Measurements from ENCODE around the gene TTLL9.
"Not testable (repeated sequence)": the region's sequence is repeated elsewhere in the genome, so short reads cannot be mapped to it uniquely, and the experiment has no call there.

Gene TTLL9, protein sequence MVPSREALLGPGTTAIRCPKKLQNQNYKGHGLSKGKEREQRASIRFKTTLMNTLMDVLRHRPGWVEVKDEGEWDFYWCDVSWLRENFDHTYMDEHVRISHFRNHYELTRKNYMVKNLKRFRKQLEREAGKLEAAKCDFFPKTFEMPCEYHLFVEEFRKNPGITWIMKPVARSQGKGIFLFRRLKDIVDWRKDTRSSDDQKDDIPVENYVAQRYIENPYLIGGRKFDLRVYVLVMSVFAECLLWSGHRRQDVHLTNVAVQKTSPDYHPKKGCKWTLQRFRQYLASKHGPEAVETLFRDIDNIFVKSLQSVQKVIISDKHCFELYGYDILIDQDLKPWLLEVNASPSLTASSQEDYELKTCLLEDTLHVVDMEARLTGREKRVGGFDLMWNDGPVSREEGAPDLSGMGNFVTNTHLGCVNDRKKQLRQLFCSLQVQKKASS

DNA sequence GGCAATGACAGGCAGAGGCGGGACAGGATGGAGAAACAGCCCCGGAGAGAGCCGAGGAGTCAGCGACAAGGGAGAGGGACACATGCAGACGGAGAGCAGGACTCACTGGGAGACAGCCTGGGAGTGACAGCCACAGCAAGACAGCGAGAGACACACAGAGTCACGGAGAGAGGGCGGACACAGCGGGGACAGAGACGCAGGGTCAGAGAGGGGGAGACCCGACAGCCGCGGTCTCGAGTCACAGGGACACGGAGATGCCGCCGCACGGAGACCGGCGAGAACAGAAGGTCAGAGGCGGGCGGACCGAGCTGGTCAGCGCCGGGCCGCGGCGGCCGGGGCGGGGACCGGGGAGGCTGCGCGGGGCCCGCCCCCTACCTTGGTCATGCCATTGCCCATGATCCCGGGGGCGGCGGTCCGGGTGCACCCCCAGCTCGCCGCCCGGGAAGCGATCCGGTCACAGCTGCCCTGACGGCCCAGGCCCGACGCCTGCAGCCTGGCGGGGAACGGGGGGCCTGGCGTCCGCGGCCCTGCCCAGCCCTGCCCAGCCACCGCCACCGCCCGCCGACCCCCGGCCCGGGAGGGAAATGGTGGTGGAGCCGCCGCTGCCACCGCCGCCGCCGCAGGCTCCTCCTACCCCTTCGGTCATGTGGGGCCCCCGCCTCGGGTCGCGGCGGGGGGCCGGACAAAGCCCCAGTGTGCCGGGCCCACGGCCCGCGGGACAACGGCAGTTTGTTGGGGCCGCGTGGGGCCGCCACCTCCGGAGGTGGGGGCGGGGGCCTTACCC lies at the start of gene TTLL9, which contains the start of gene DUSP15:
TSS of gene TTLL9 (plus strand) at position 693 of the 784 bp plus-strand sequence. CDS start 493 bp downstream, outside the sequence.
TSS of gene DUSP15 (minus strand) at position 586 of the 784 bp plus-strand sequence. CDS start at position 396, 190 bp downstream.
- in situ Hi-C loops (cut with HindIII; ENCODE audit: low sequenced_read_pairs) = no loop called here

DNA sequence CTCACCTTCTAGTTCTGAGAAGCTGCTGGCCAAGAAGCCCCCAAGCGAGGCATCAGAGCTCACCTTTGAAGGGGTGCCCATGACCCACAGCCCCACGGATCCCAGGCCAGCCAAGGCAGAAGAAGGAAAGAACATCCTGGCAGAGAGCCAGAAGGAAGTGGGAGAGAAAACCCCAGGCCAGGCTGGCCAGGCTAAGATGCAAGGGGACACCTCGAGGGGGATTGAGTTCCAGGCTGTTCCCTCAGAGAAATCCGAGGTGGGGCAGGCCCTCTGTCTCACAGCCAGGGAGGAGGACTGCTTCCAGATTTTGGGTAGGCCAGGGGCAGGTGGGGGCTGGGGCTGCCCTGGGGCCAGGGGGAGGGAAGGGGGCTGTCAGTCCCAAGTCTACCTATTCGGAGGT lies 49.0 kb upstream of the TTLL9 start:
- in situ Hi-C loops (cut with HindIII; ENCODE audit: low sequenced_read_pairs) = no loop called here

DNA sequence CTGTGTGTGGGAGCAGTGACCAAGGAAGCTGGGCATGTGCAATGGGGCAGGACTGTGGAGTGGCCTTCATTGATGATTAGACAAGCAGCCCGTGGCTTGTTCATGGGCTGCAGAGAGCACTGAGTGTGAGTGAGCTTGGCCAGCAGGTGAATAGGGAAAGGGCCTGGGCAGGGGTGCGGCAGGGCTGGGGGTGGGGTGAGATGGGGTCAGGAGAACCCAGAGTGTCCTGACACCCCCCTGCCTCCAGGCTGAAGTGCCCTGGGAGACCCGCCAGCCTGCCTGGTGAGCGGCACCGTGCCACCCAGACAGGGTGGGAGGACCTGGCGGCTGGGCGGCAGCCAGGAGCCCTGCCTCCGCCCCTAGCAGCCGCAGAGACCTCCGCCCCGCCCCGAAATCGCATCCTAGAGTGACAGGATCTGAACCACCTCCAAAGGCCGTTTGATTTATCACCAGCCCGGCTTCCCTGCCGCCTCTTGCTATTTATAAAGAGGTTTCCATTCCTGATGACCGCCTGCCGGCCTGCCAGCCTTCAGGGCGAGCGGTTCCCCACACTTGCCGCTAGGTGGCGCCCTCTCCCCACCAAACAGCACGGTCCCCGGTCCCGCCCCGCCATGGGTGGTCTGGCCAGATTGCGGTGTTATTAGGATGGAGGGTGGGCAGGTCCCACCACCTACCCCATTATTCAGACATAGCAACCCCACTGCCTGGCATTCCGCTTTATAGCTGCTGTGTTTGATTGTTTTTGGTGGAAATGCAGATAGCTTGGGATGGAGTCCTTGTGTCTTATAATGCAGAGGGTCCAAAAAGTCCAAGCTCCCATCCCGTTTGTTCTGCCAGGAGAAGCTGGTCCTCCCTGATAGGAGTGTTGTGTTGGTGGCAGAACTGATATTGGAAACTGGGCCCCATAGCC lies 47.8 kb upstream of the TTLL9 start:
- in situ Hi-C loops (cut with HindIII; ENCODE audit: low sequenced_read_pairs) = no loop called here

DNA sequence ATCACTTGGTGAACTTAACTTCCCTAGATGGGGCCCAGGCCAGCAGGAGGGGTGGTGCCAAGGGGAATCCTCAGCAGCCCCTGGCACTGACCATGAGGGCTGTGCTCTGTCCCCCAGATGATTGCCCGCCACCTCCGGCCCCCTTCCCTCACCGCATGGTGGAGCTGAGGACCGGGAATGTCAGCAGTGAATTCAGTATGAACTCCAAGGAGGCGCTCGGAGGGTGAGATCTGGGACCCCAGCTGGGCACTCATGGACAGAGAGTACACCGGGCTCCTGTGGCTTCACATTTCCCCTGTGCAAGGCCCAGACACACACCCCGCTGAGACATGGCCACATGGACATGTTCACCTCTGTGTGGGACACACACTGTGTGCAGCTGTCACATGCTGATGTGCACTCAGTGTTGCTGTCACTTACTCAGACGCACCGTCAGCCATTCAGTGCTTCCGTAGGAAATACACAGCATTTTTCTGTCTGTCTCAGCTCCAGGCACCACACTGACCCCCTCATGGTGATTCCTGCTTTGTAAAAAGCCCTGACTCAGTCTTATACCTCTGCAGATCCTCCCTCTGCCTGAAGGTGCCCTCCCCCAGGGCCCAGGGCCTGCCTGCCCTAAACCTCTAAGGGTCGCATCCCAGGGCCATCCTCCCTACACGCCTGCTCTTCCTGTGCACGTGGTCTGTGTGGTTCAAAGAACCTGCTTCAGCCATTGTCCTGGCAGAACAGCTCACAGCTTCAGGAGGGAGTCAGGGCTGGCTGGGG lies 46.9 kb upstream of the TTLL9 start:
- in situ Hi-C loops (cut with HindIII; ENCODE audit: low sequenced_read_pairs) = no loop called here

DNA sequence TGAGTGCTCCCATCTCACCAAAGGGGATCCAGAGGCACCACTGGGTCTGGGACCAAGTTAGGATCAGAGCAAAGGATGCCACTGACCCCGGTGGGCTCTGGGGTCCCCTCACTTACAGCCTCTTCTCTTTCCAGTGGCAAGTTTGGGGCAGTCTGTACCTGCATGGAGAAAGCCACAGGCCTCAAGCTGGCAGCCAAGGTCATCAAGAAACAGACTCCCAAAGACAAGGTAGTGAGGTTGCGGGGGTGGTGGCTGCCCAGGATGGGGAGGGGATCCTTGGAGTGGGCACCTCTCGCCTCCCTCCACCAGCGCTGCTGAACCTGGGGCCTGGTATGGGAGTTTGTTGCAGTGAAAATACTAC lies 46.3 kb upstream of the TTLL9 start:
- in situ Hi-C loops (cut with HindIII; ENCODE audit: low sequenced_read_pairs) = no loop called here

DNA sequence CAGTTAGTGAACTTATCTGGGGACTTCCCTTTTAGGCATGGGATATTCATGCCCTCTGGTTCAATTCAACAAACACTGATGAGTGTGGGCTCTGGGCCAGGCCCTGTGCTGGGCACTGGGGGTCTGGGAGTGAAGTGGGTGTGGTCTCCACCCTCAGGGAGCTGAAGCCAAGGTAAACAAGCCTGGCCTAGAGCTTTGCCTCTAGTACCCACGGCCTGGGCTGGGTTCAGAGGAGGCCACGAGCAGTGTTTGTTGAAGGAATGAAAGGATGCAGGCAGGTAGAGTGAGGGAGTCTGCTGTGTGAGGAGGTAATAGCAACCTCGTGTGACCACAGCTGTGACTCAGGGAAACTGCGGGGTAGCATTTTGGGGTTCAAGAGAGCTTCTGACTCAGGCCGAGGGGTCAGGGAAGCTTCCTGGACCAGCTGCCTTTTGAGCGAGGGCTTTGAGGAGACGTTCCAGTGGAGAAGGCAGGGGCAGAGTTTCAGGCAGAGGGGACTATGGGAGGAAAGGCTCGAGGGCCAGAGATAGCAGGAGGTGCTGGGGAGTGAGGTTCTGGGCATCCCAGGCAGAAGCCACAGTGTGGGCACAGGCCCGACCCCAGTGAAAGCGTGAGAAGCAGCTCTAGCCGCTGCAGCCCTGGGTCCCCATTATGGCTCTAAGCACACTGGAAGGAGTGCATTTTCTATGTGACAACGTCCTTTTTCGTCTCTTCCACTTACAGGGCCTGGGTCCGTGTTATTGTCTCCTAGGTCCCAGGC lies 45.7 kb upstream of the TTLL9 start:
- in situ Hi-C loops (cut with HindIII; ENCODE audit: low sequenced_read_pairs) = no loop called here

DNA sequence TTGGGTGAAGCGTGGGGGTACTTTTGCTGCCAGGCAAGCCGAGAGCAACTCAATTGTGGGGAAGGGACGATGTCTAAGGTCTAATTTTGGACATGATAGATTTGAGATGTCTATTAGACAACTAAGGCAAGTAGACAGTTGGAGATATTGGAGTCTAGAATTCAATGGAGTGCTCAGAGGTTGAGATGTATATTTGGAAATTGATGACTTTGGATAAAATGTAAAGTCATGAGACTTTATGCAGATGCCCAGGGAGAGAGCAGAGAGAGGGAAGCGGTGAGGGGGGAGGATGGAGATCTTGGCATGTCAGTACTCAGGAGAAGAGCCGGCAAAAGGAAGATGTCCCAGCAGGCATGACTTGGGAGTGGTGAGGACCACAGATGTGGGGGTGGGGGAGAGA lies 44.4 kb upstream of the TTLL9 start:
- in situ Hi-C loops (cut with HindIII; ENCODE audit: low sequenced_read_pairs) = no loop called here

DNA sequence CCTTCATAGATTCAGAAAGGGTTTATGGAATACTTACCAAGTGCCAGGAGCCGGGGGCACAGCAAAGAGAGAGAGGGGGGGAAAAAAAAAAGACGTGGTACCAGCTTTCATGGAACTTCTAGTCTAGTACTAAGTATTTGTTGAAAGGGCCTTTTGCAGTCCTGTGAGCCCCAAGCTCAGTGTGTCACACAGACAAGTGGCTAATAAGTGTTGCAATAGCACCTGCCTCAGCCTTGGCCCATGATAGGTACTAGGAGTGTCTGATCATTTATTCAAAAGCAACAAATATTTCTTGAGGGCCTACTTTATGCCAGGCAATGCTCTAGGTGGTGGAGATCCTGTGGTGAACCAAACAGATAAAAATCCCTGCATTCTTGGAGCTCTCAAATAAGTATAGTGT lies 43.4 kb upstream of the TTLL9 start:
- in situ Hi-C loops (cut with HindIII; ENCODE audit: low sequenced_read_pairs) = no loop called here

DNA sequence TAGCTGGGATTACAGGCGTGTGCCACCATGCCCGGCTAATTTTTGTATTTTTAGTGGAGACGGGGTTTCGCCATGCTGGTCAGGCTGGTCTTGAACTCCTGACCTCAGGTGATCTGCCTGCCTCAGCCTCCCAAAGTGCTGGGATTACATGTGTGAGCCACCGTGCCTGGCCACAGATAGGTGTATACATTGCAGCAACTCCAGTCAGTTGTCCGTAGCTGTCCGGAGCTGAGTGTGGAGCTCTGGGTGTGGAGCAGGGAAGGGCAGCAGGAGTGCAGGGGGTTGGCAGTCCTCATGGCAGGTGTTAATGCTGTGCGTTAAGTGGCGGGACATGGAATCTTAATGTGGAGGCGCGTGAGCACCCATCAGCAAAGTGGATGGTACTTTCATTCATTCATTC lies 42.4 kb upstream of the TTLL9 start:
- in situ Hi-C loops (cut with HindIII; ENCODE audit: low sequenced_read_pairs) = not testable (repeated sequence)

DNA sequence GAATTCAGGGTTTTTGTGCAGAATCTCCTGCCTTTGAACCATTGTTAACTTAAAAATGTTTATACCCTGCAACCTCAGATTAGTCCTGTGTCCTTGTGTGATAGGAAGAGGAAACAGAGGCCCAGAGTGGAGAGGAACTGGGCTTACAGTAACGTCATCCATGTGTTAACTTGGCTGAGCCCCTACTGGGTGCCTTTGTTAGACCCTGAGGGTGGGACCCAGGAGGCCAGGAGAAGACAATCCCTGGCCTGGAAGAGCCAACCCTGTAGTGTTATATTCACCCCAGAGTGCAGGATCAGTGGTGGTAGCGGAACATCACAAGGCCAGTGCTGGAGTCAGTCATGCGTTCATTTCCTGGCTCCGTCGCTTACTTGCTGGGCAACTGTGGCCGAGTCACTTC lies 40.7 kb upstream of the TTLL9 start:
- in situ Hi-C loops (cut with HindIII; ENCODE audit: low sequenced_read_pairs) = loop anchor here (10.0 kb wide), 1 partner anchor 115 kb away; no protein-coding TSS in a partner anchor

DNA sequence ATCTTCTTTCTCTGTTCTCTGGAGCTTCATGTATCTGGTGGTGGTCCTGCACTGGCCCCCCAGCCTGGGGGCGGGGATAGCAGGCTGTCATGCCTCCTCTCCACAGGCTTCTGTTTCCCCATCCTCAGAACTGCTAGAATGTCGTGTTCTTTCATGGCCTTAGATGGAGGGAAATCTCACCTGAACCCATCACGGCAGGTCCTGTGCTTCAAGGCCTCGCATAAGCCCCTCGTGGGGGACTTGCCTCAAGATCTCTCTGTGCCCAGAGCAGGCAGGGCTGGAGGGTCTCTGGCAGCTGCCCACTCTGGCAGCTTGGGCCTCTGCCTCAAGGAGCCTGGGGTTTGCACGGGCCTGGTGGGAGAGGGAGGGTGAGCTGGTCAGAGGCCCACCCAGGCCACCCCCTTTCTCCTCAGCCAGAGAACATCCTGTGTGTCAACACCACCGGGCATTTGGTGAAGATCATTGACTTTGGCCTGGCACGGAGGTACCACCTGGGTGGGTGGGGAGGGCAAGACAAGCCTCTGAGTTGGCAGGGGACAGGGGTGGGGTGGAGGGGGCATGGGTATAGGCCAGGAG lies 39.9 kb upstream of the TTLL9 start:
- in situ Hi-C loops (cut with HindIII; ENCODE audit: low sequenced_read_pairs) = loop anchor here (10.0 kb wide), 1 partner anchor 114 kb away; no protein-coding TSS in a partner anchor

DNA sequence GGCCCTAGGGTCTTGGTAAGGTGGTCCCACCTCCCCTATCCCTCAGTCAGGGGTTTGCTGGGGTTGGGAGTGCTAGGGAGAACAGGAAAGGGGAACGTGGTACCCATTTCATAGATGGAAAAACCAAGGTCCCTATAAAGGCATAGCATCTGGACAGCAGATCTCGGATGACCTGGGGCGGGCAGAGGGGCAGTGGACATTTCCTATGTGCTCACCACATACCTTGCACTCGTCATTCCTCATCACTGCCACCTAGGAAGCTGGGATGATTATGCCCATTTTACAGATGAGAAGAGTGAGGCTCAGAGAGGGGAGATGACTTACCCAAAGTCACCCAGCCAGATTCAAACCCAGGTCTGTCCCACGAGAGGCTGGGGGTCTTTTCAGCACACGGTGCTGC lies 39.2 kb upstream of the TTLL9 start:
- in situ Hi-C loops (cut with HindIII; ENCODE audit: low sequenced_read_pairs) = loop anchor here (10.0 kb wide), 1 partner anchor 114 kb away; no protein-coding TSS in a partner anchor

DNA sequence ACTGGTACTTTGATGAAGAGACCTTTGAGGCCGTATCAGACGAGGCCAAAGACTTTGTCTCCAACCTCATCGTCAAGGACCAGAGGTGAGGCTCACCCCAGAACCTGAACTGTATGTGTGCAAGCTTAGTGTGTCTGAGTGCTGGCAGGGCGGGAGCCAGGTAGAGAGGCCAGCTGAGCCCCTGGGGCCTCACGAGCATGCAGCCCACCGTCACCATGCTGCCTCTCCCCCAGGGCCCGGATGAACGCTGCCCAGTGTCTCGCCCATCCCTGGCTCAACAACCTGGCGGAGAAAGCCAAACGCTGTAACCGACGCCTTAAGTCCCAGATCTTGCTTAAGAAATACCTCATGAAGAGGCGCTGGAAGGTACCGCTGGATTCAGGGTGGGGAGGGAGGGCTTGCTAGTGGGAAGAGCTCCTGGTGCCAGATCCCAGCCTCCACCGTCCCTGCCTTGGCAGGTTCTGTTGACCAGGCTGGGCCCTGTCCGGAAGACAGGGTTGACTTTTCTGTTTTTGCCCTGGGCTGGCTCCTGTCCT lies 38.6 kb upstream of the TTLL9 start:
- in situ Hi-C loops (cut with HindIII; ENCODE audit: low sequenced_read_pairs) = loop anchor here (10.0 kb wide), 1 partner anchor 113 kb away; no protein-coding TSS in a partner anchor

DNA sequence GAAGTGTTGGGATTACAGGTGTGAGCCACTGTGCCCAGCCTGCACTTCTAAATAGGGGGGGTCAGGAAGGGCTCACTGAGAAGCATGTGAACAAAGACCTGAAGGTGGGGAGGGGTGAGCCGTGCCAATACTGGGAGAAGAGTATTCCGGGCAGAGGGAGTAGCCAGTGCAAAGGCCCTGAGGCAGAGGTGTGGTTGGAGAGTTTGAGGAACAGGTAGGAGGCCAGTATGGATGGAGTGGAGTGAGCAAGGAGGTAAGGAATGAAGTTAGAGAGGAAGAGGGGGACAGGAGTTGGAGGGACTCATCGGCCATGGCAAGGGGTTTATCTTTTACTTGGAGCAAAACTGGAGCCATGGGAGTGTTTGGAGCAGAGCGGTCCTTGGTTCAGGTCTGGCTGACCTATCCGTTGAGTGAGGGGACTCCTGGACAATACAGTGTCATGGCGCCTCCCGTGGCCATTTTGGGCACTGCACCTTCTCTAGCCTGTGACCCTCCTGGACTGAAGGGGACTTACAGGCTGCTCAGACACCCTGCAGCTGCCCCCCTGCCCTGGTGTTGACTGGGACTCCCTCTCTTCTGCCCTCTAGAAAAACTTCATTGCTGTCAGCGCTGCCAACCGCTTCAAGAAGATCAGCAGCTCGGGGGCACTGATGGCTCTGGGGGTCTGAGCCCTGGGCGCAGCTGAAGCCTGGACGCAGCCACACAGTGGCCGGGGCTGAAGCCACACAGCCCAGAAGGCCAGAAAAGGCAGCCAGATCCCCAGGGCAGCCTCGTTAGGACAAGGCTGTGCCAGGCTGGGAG lies 37.1 kb upstream of the TTLL9 start:
- in situ Hi-C loops (cut with HindIII; ENCODE audit: low sequenced_read_pairs) = loop anchor here (10.0 kb wide), 1 partner anchor 111 kb away; no protein-coding TSS in a partner anchor

DNA sequence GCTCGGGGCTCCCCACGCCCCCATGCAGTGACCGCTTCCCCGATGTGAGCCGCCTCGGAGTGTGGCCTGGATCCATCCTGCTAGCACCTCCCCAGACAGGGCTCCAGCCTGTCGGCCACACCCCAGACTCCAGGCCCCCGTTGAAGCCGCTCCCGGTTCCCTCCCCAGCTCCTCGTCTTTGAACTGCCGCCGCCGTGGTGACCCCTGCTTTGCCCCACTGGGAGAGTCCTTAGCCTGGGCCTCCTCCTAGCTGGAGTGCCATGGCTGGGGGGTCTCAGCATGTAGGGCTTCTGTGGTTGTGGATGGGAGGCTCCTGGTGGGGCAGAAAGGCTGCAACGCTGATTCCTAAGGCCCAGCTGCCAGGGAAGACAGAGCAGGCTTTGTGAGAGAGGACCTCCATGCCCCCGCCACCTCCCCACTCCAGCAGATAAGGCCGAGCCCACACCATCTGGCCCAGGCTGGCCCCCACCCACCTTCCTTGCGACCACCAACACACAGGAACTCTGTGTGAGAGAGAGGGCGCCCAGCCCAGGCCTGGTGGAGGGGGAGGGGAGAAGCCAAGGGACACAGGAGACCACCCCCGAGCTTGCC lies 36.4 kb upstream of the TTLL9 start:
- in situ Hi-C loops (cut with HindIII; ENCODE audit: low sequenced_read_pairs) = loop anchor here (10.0 kb wide), 1 partner anchor 111 kb away; no protein-coding TSS in a partner anchor

DNA sequence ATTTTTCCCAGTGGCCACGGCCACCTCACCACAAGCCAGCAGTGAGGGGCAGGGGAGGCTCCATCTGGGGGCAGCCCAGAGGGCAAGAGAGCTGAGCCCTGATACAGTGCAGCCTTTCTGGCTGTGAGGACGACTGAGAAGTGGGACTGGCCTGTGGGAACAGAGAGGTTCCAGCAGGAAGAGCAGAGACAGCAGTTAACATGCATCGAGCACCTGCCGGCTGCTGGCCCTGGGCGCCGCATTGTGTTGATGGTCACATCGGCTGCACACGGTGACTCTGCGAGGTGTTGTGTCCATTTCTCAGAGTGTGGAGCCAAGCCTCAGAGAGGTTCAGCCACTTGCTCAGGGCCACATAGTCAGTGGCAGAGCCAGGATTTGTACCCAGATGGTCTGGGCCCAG lies 34.9 kb upstream of the TTLL9 start:
- in situ Hi-C loops (cut with HindIII; ENCODE audit: low sequenced_read_pairs) = loop anchor here (10.0 kb wide), 1 partner anchor 109 kb away; no protein-coding TSS in a partner anchor

Measured in DLD1 (cell line).